ENCODE results near the gene WDR7.

Gene WDR7

GRCh38 chr18:56637176-56637575, 14.0 kb upstream of the WDR7 start:
- H3K4me3 ChIP-seq (ENCODE audit: low read depth, low read length) = peak overlapping the region; percentile 84
- TF ChIP-seq CTCF (IDR thresholded peaks at IDR 0.05; ENCODE audit: low read depth, low read length) = no peak

GRCh38 chr18:56637711-56638231, 13.4 kb upstream of the WDR7 start:
- no peak for TF ChIP-seq CTCF (IDR thresholded peaks at IDR 0.05; ENCODE audit: low read depth, low read length)
- H3K4me3 ChIP-seq (ENCODE audit: low read depth, low read length) = peak overlapping the region; percentile 84

GRCh38 chr18:56638232-56639103, 12.7 kb upstream of the WDR7 start, which contains the start of gene TXNL1:
Gene TXNL1, minus strand, starts transcription at chr18:56638592. Its CDS starts 152 bp downstream, at chr18:56638440.
- TF ChIP-seq CTCF (IDR thresholded peaks at IDR 0.05; ENCODE audit: low read depth, low read length) = no peak
- H3K4me3 ChIP-seq (ENCODE audit: low read depth, low read length) = peak within 1 kb of the TSS; percentile 84

- H3K4me3 ChIP-seq (ENCODE audit: low read depth, low read length) = peak overlapping the region; percentile 84
- TF ChIP-seq CTCF (IDR thresholded peaks at IDR 0.05; ENCODE audit: low read depth, low read length) = no peak
These were observed 12.1 kb upstream of the WDR7 start for GRCh38 chr18:56639104-56639381.

GRCh38 chr18:56639571-56639970, 11.6 kb upstream of the WDR7 start:
- H3K4me3 ChIP-seq (ENCODE audit: low read depth, low read length) = no peak overlapping the region
- no peak for TF ChIP-seq CTCF (IDR thresholded peaks at IDR 0.05; ENCODE audit: low read depth, low read length)

GRCh38 chr18:56641714-56642337, 9.3 kb upstream of the WDR7 start:
- no peak for TF ChIP-seq CTCF (IDR thresholded peaks at IDR 0.05; ENCODE audit: low read depth, low read length)

GRCh38 chr18:56643381-56643780, 7.8 kb upstream of the WDR7 start:
- no peak for TF ChIP-seq CTCF (IDR thresholded peaks at IDR 0.05; ENCODE audit: low read depth, low read length)
- H3K4me3 ChIP-seq (ENCODE audit: low read depth, low read length) = no peak overlapping the region

More at GRCh38 chr18:56641714-56642337, 9.3 kb upstream of the WDR7 start:
- no peak overlapping the region for H3K4me3 ChIP-seq (ENCODE audit: low read depth, low read length)
